ENCODE data around the gene MAP3K7CL.

The MAP3K7CL gene

DNA sequence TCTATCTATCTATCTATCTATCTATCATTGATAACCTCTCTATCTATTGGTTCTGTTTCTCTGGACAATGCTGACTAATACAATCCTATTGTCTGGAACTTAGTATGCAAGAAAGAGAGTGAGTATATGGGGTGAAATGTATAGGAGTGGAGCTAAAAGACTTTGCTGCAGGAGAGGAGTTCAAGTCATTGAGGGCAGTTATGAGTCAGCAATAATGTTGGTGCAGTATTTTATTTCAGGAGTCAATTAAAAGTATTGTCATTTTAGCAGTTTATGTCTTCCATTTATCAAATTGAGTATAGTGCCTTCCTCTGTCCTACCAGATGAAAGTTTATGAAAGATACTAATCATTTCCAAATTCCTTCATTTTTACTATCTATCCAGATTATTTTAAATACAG lies 55.8 kb downstream of the MAP3K7CL start:
- Histone ChIP-seq H3K9me3 (replicated peaks; ENCODE audit: low read length) (no peaks in the 10 kb centered on the region), H3K9ac (ENCODE audit: low read depth, low read length) (no peak overlapping the region), H3K27me3 (ENCODE audit: control insufficient read depth, insufficient read depth, low read length) (no peaks in the 10 kb centered on the region), H3K4me1 (ENCODE audit: control insufficient read depth, insufficient read depth, low read length) (peaks cover 74% of the 10 kb centered on the region), H3K4me3 (ENCODE audit: low read length) (no peak overlapping the region), H3K4me2 (ENCODE audit: low read length) (no peak overlapping the region), H3K36me3 (ENCODE audit: insufficient read depth, low read length) (no peaks in the 10 kb centered on the region)

DNA sequence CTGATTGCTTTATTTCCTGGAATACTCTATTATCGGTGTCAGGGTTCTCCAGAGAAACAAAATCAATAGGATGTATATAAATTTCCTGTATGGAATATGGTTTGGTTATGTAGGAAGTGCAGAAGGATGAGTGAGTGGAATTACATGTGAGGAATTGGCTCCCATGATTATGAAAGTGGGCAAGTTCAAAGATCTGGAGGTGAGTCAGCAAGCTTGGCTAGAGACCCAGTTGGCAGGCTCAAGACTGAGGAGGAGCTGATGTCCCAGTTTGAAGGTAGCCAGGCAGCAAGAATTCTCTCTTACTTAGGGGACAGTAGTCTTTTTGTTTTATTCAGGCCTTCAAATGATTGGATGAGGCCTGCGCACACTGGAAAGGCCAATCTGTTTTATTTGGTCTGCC lies 57.5 kb downstream of the MAP3K7CL start:
- Histone ChIP-seq H3K4me1 (ENCODE audit: control insufficient read depth, insufficient read depth, low read length) (peaks cover 60% of the 10 kb centered on the region), H3K27me3 (ENCODE audit: control insufficient read depth, insufficient read depth, low read length) (no peaks in the 10 kb centered on the region), H3K9me3 (replicated peaks; ENCODE audit: low read length) (no peaks in the 10 kb centered on the region), H3K4me3 (ENCODE audit: low read length) (no peak overlapping the region), H3K36me3 (ENCODE audit: insufficient read depth, low read length) (no peaks in the 10 kb centered on the region), H3K4me2 (ENCODE audit: low read length) (peak overlapping the region; percentile 28), H3K9ac (ENCODE audit: low read depth, low read length) (peak overlapping the region; percentile 12)

DNA sequence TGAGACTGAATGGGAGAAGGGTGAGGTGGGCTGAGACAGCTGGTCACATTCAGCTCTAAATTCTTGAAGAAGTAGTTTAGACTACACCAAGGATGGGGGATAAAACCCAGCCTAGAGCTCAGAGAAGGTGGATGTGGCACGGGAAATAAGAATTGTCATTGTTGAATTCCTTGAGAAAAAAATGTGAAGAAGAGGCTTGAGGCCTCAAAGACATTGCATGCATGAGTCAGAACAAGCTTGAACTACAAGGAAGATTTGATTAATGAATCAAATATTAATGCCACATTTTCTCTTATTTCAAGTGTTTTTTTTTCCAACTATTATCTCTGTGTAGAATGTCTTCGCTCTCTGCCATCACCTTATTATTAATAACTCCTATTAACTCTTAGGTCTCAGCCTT lies 58.9 kb downstream of the MAP3K7CL start:
- H3K4me3 ChIP-seq (ENCODE audit: low read length): no peak overlapping the region
- no peaks in the 10 kb centered on the region for H3K36me3 ChIP-seq (ENCODE audit: insufficient read depth, low read length)
- H3K4me1 ChIP-seq (ENCODE audit: control insufficient read depth, insufficient read depth, low read length): peaks cover 50% of the 10 kb centered on the region
- H3K9ac ChIP-seq (ENCODE audit: low read depth, low read length): no peak overlapping the region
- no peaks in the 10 kb centered on the region for H3K27me3 ChIP-seq (ENCODE audit: control insufficient read depth, insufficient read depth, low read length)
- no peak overlapping the region for H3K4me2 ChIP-seq (ENCODE audit: low read length)
- H3K9me3 ChIP-seq (replicated peaks; ENCODE audit: low read length): no peaks in the 10 kb centered on the region

DNA sequence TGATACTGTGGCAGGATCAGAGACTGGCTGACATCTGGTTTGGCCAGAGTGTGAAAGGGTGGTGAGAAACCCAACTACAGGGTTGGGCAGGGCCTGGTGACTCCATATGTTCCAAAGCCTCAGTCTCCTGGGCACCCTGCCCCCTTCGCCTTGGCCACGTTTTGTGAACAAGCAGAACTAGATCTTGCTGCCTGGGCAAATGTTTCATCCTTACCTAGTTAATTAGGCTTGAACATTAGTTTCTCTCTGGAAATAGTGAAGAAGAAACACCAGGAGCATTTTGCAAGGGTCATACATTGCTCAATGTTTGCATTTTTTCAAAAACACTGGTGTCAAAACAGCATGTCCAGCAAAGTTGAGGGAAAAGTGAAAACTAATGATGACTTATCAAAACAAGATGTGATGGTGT lies 60.5 kb downstream of the MAP3K7CL start:
- no peaks in the 10 kb centered on the region for H3K27me3 ChIP-seq (ENCODE audit: control insufficient read depth, insufficient read depth, low read length)
- peak overlapping the region; percentile 43 for H3K4me2 ChIP-seq (ENCODE audit: low read length)
- H3K4me3 ChIP-seq (ENCODE audit: low read length): no peak overlapping the region
- H3K9ac ChIP-seq (ENCODE audit: low read depth, low read length): peak overlapping the region; percentile 13
- H3K9me3 ChIP-seq (replicated peaks; ENCODE audit: low read length): no peaks in the 10 kb centered on the region
- peaks cover 60% of the 10 kb centered on the region for H3K4me1 ChIP-seq (ENCODE audit: control insufficient read depth, insufficient read depth, low read length)
- no peaks in the 10 kb centered on the region for H3K36me3 ChIP-seq (ENCODE audit: insufficient read depth, low read length)

DNA sequence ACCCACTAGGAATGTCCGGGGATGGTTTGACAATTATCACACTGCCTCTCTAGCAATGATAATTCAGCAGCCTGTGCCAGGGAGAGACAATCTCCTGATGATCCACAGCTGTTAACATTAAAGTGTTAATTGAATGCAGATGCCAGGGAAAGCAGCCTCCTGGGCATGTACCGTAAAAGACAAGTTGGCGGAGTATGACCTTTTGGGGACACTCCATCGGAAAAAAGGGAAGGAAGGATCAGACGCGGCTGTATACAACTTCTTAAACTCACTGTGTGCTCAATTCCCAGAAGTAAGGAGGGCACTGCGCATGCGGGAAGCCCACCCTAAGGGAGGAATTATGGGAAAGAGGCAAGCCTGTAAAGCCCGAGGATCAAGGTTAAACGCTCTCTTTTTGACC lies 62.6 kb downstream of the MAP3K7CL start:
- Histone ChIP-seq H3K27me3 (ENCODE audit: control insufficient read depth, insufficient read depth, low read length) (no peaks in the 10 kb centered on the region), H3K4me1 (ENCODE audit: control insufficient read depth, insufficient read depth, low read length) (peaks cover 51% of the 10 kb centered on the region), H3K36me3 (ENCODE audit: insufficient read depth, low read length) (no peaks in the 10 kb centered on the region), H3K9me3 (replicated peaks; ENCODE audit: low read length) (no peaks in the 10 kb centered on the region), H3K4me3 (ENCODE audit: low read length) (no peak overlapping the region), H3K4me2 (ENCODE audit: low read length) (no peak overlapping the region), H3K9ac (ENCODE audit: low read depth, low read length) (no peak overlapping the region)

DNA sequence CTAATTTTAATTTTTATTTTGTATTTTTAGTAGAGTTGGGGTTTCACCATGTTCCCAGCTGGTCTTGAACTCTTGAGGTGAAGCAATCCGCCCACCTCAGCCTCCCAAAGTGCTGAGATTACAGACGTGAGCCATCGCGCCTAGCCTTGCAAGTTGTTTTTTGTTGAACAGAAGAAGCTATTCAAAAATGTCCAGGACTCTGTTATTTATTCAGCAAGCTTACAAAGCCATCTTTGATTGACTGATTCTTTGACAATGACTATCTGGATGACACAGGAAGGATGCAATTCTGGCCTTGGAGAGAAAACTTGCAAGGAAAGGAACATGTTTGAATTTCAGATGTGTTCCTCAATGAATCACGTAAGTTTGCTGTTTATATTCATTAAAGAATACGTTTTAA lies 63.5 kb downstream of the MAP3K7CL start:
- no peak overlapping the region for H3K4me2 ChIP-seq (ENCODE audit: low read length)
- peaks cover 46% of the 10 kb centered on the region for H3K4me1 ChIP-seq (ENCODE audit: control insufficient read depth, insufficient read depth, low read length)
- no peaks in the 10 kb centered on the region for H3K9me3 ChIP-seq (replicated peaks; ENCODE audit: low read length)
- H3K9ac ChIP-seq (ENCODE audit: low read depth, low read length): no peak overlapping the region
- no peaks in the 10 kb centered on the region for H3K27me3 ChIP-seq (ENCODE audit: control insufficient read depth, insufficient read depth, low read length)
- no peak overlapping the region for H3K4me3 ChIP-seq (ENCODE audit: low read length)
- H3K36me3 ChIP-seq (ENCODE audit: insufficient read depth, low read length): no peaks in the 10 kb centered on the region

DNA sequence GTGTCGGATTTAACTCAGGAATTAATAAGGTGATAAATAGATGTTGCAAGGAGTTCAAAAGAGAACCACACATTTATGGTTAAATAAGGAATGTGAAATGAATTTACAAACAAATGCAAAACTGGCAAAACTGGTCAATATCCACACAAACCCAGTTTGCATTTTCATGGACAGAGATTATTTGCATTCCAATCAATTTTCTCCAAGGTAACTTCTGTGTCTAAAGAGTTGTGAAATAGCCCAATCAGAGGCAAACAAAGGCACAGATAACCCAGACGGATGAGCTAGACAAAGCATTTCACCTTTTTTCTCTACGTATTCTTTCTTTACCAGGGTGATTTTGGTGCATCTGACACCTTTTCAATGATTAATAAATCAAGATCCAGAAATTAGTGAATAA lies 63.9 kb downstream of the MAP3K7CL start:
- Histone ChIP-seq H3K36me3 (ENCODE audit: insufficient read depth, low read length) (no peaks in the 10 kb centered on the region), H3K9me3 (replicated peaks; ENCODE audit: low read length) (no peaks in the 10 kb centered on the region), H3K4me1 (ENCODE audit: control insufficient read depth, insufficient read depth, low read length) (peaks cover 42% of the 10 kb centered on the region), H3K27me3 (ENCODE audit: control insufficient read depth, insufficient read depth, low read length) (no peaks in the 10 kb centered on the region), H3K4me3 (ENCODE audit: low read length) (no peak overlapping the region), H3K4me2 (ENCODE audit: low read length) (no peak overlapping the region), H3K9ac (ENCODE audit: low read depth, low read length) (no peak overlapping the region)

DNA sequence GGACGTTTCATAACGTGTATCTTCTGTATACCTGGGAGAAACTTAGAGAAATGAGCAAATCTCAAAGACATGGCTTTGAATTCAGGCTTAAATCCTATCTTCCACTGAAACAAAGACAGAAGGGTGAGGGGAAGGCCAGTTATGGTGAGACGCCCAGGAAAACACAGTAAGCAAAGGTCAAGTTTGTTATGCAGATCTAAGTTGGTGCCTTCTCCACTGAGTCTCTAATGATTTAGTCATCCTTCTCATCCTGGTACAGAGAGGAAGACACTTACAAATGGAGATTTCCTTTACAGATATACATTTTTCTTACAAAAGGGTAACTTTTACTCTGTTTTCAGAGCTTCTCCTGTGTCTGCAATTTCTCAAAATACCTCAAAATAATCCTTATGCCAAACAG lies 64.4 kb downstream of the MAP3K7CL start:
- H3K4me1 ChIP-seq (ENCODE audit: control insufficient read depth, insufficient read depth, low read length): peaks cover 39% of the 10 kb centered on the region
- no peaks in the 10 kb centered on the region for H3K27me3 ChIP-seq (ENCODE audit: control insufficient read depth, insufficient read depth, low read length)
- H3K4me3 ChIP-seq (ENCODE audit: low read length): no peak overlapping the region

DNA sequence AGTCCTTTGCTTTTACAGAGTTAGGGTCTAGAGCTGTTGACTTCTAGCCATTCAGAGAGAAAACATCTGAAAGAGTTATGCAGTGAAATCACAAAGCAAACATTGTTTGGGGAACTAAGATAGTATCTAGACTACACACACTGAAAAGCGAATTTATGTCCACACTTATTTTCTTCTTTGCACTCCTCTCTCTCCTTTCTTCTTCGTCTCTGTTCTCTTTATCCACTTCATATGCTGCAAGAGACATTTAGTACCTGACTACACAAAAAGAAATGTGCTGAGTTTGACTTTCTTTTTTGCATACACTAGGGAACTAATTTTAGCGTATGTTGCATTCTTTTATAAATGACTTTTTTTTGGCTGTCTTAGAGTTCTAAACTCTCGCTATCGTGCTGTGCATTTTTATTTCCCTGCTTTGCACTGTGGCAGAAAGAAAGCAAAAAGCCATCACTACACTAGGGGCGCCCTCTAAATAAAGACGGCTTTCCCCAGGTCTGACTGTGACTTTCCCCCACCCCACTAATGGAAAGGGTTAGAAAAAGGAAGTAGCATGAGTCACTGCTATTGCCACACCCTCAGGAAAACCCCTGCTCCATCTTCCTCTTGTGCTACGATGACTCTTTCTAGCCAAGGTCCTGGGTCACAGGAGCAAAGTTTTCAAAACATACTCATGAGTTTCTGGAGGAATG lies 65.7 kb downstream of the MAP3K7CL start:
- no peaks in the 10 kb centered on the region for H3K36me3 ChIP-seq (ENCODE audit: insufficient read depth, low read length)
- H3K9me3 ChIP-seq (replicated peaks; ENCODE audit: low read length): peaks cover 3% of the 10 kb centered on the region
- peak overlapping the region; percentile 29 for H3K4me3 ChIP-seq (ENCODE audit: low read length)
- no peaks in the 10 kb centered on the region for H3K27me3 ChIP-seq (ENCODE audit: control insufficient read depth, insufficient read depth, low read length)
- peaks cover 31% of the 10 kb centered on the region for H3K4me1 ChIP-seq (ENCODE audit: control insufficient read depth, insufficient read depth, low read length)
- H3K9ac ChIP-seq (ENCODE audit: low read depth, low read length): peak overlapping the region; percentile 23
- H3K4me2 ChIP-seq (ENCODE audit: low read length): peak overlapping the region; percentile 75

More for the DNA sequence above, 64.4 kb downstream of the MAP3K7CL start:
- Histone ChIP-seq H3K9ac (ENCODE audit: low read depth, low read length) (no peak overlapping the region), H3K4me2 (ENCODE audit: low read length) (no peak overlapping the region), H3K9me3 (replicated peaks; ENCODE audit: low read length) (no peaks in the 10 kb centered on the region), H3K36me3 (ENCODE audit: insufficient read depth, low read length) (no peaks in the 10 kb centered on the region)

DNA sequence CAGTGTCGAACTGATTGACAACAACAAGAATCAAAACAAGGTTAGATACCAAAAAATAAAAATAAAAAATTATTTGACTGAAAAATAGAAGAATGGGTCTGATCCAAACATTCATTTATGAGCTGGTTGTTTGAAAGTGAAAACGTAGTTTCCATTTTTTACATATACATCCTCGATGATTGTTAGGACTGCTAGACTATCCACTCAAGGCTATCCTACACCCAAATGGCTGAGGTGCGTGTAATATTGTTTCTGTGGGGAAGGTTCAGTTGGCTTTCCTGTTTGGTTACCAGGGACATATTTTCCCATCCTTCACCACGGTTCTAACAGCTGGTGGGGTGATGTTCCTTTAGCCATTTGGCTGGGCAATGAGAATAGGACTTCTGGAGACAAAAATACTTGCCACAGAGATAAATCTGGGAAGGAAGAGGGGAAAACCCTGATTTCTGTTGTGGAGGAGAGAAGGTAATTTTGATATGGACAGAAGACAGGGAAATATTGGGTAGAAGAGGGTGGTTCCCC lies 66.3 kb downstream of the MAP3K7CL start:
- no peaks in the 10 kb centered on the region for H3K27me3 ChIP-seq (ENCODE audit: control insufficient read depth, insufficient read depth, low read length)
- peaks cover 28% of the 10 kb centered on the region for H3K4me1 ChIP-seq (ENCODE audit: control insufficient read depth, insufficient read depth, low read length)
- peak overlapping the region; percentile 75 for H3K4me2 ChIP-seq (ENCODE audit: low read length)
- peak overlapping the region; percentile 56 for H3K9ac ChIP-seq (ENCODE audit: low read depth, low read length)
- no peaks in the 10 kb centered on the region for H3K36me3 ChIP-seq (ENCODE audit: insufficient read depth, low read length)
- H3K9me3 ChIP-seq (replicated peaks; ENCODE audit: low read length): peaks cover 8% of the 10 kb centered on the region
- H3K4me3 ChIP-seq (ENCODE audit: low read length): peak overlapping the region; percentile 21

DNA sequence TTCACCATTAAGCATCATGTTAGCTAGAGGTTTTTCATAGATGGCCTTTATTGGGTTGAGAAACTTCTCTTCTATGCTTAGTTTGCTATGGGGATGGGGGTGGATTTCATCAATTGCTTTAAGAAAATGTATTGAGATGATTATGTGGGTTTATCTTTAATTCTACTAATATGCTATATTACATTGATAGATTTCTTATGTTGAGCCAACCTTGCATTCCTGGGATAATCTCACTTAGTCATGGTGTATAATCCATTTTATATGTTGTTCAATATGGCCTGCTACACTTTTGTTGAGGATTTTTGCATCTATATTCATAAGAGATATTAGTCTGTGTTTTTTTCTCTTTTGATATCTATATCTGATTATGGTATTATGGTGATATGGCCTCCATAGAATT lies 70.7 kb downstream of the MAP3K7CL start:
- H3K9ac ChIP-seq (ENCODE audit: low read depth, low read length): no peak overlapping the region
- H3K36me3 ChIP-seq (ENCODE audit: insufficient read depth, low read length): no peaks in the 10 kb centered on the region
- H3K4me3 ChIP-seq (ENCODE audit: low read length): no peak overlapping the region
- H3K4me2 ChIP-seq (ENCODE audit: low read length): no peak overlapping the region
- peaks cover 10% of the 10 kb centered on the region for H3K4me1 ChIP-seq (ENCODE audit: control insufficient read depth, insufficient read depth, low read length)
- H3K9me3 ChIP-seq (replicated peaks; ENCODE audit: low read length): peaks cover 8% of the 10 kb centered on the region
- H3K27me3 ChIP-seq (ENCODE audit: control insufficient read depth, insufficient read depth, low read length): no peaks in the 10 kb centered on the region

DNA sequence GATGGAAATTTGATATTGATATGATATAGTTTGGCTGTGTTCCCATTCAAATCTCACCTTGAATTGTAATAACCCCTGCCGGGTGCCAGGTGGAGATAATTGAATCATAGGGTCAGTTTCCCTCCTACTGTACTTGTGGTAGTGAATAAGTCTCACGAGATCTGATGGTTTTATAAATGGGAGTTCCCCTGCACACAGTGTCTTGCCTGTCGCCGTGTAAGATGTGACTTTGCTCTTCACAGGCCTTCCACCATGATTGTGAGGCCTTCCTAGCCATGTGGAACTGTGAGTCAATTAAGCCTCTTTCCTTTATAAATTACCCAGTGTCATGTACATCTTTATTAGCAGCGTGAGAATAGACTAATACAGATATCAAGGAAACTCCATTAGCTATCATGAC lies 74.6 kb downstream of the MAP3K7CL start:
- Histone ChIP-seq H3K27me3 (ENCODE audit: control insufficient read depth, insufficient read depth, low read length) (no peaks in the 10 kb centered on the region), H3K9me3 (replicated peaks; ENCODE audit: low read length) (peaks cover 8% of the 10 kb centered on the region), H3K4me3 (ENCODE audit: low read length) (no peak overlapping the region), H3K36me3 (ENCODE audit: insufficient read depth, low read length) (no peaks in the 10 kb centered on the region), H3K4me1 (ENCODE audit: control insufficient read depth, insufficient read depth, low read length) (peaks cover 21% of the 10 kb centered on the region), H3K4me2 (ENCODE audit: low read length) (no peak overlapping the region), H3K9ac (ENCODE audit: low read depth, low read length) (no peak overlapping the region)
